HepG2 (cell line): ENCODE measurements around the gene ARL2. TPM values are rescaled to one million over a fixed set of nuclear protein-coding genes. Genes with fewer than 3 reads are reported as not detected.
A peak's percentile ranks its signal among the peaks of the same experiment; 100 is the strongest.

Experiments
- CERS6 ChIP-seq: sonication (generic); formaldehyde crosslinking; IDR thresholded peaks from 2 replicates; pipeline ENCODE4 v1.5.0; 2020; ENCODE audit warnings: missing genetic modification reagents
- DPF2 ChIP-seq: sonication (generic); formaldehyde crosslinking; IDR thresholded peaks from 2 replicates; pipeline ENCODE4 v1.4.0; 2020; ENCODE audit warnings: mild to moderate bottlenecking, low read depth, missing genetic modification reagents, borderline replicate concordance
- EEA1 ChIP-seq: sonication (generic); formaldehyde crosslinking; IDR thresholded peaks from 2 replicates; pipeline ENCODE4 v1.5.1; 2020; ENCODE audit warnings: mild to moderate bottlenecking, missing genetic modification reagents, borderline replicate concordance
- EHMT2 ChIP-seq: fragments of 200-600 bp; sonication (generic); IDR thresholded peaks from 2 replicates; pipeline ENCODE4 v1.7.0; 2017; ENCODE audit warnings: antibody characterized with exemption, low read depth, low read length, borderline replicate concordance
- HMG20B ChIP-seq: conservative IDR thresholded peaks from 2 replicates; pipeline ENCODE4 v1.6.1; 2016; ENCODE audit warnings: missing genetic modification reagents, missing compliant biosample characterization
- HOMEZ ChIP-seq: IDR thresholded peaks from 2 replicates; pipeline ENCODE4 v1.6.1; 2016; ENCODE audit warnings: low read depth
- NFRKB ChIP-seq: fragments of 450-650 bp; IDR thresholded peaks from 2 replicates; pipeline ENCODE4 v1.6.1; 2017
- NR2F6 ChIP-seq, 2 experiments: IDR thresholded peaks; 2 replicates each; pipeline ENCODE4 v1.6.1; 2016; ENCODE audit warnings: antibody characterized with exemption in 1 of 2, mild to moderate bottlenecking in 1 of 2
- PREB ChIP-seq: sonication (generic); formaldehyde crosslinking; IDR thresholded peaks from 2 replicates; pipeline ENCODE4 v1.4.0; 2020; ENCODE audit warnings: missing genetic modification reagents
- RXRA ChIP-seq: sonication (generic); formaldehyde crosslinking; IDR thresholded peaks from 2 replicates; pipeline ENCODE4 v1.5.1; 2020; ENCODE audit warnings: missing genetic modification reagents
- RXRB ChIP-seq: IDR thresholded peaks from 2 replicates; pipeline ENCODE4 v1.6.1; 2016; ENCODE audit warnings: borderline replicate concordance, missing genetic modification reagents, missing compliant biosample characterization
- TBP ChIP-seq: sonication (generic); formaldehyde crosslinking; IDR thresholded peaks from 2 replicates; pipeline ENCODE4 v1.5.0; 2020; ENCODE audit warnings: missing genetic modification reagents
- U2AF2 ChIP-seq: fragments of 200-400 bp; formaldehyde crosslinking; IDR thresholded peaks from 2 replicates; pipeline ENCODE4 v1.6.1; 2017; ENCODE audit warnings: low read depth, mild to moderate bottlenecking, low read length
- ZBTB21 ChIP-seq: sonication (generic); formaldehyde crosslinking; IDR thresholded peaks from 2 replicates; pipeline ENCODE4 v1.4.0; 2020; ENCODE audit warnings: missing genetic modification reagents
- ZBTB7B ChIP-seq: sonication (generic); formaldehyde crosslinking; IDR thresholded peaks from 2 replicates; pipeline ENCODE4 v1.4.0; 2020; ENCODE audit warnings: missing genetic modification reagents
- ZNF101 ChIP-seq: sonication (generic); formaldehyde crosslinking; IDR thresholded peaks from 2 replicates; pipeline ENCODE4 v1.4.0; 2020; ENCODE audit warnings: mild to moderate bottlenecking, low read depth, missing genetic modification reagents, borderline replicate concordance
- ZNF253 ChIP-seq: sonication (generic); formaldehyde crosslinking; IDR thresholded peaks from 2 replicates; pipeline ENCODE4 v1.8.0; 2022; ENCODE audit warnings: mild to moderate bottlenecking, missing genetic modification reagents, borderline replicate concordance
- ZNF567 ChIP-seq: sonication (generic); formaldehyde crosslinking; IDR thresholded peaks from 2 replicates; pipeline ENCODE4 v1.8.1; 2023; ENCODE audit warnings: mild to moderate bottlenecking, missing genetic modification reagents, borderline replicate concordance
- ZNF580 ChIP-seq: IDR thresholded peaks from 2 replicates; pipeline ENCODE4 v1.6.1; 2016; ENCODE audit warnings: low read depth, borderline replicate concordance
- ZNF652 ChIP-seq: IDR thresholded peaks from 2 replicates; pipeline ENCODE4 v1.6.1; 2016; ENCODE audit warnings: low read depth, borderline replicate concordance
- ZNF687 ChIP-seq: sonication (generic); formaldehyde crosslinking; IDR thresholded peaks from 2 replicates; pipeline ENCODE4 v1.5.1; 2020; ENCODE audit warnings: mild to moderate bottlenecking, missing genetic modification reagents, moderate library complexity
- ZNF7 ChIP-seq: IDR thresholded peaks from 2 replicates; pipeline ENCODE4 v1.6.1; 2016; ENCODE audit warnings: missing biosample characterization, missing genetic modification reagents
- ZNF740 ChIP-seq: sonication (generic); formaldehyde crosslinking; IDR thresholded peaks from 2 replicates; pipeline ENCODE4 v1.4.0; 2020; ENCODE audit warnings: missing genetic modification reagents
- ZSCAN30 ChIP-seq: sonication (generic); formaldehyde crosslinking; IDR thresholded peaks from 2 replicates; pipeline ENCODE4 v1.5.0; 2020; ENCODE audit warnings: mild to moderate bottlenecking, missing genetic modification reagents
- polyA plus RNA-seq, 8 experiments: library from polyadenylated mRNA; depleted of rRNA in 3 of 8; stranded (reverse) in 7 of 8; unstranded in 1 of 8; fragments of >200 nt; fragmentation: Illumina TruSeq in 4 of 8; extraction: Trizol in 4 of 8; gene quantifications; 2 replicates each; pipeline versions ENCODE4 v1.2.1 to v1.2.3, GENCODE V29; 2011 to 2016; ENCODE audit warnings: low read depth in 4 of 8, missing spikeins in 1 of 8, mixed read lengths in 1 of 8; ENCODE audit not compliant: insufficient read depth in 1 of 8
- total RNA-seq, 5 experiments: library from RNA; depleted of rRNA; stranded (reverse); fragments of >200 nt; fragmentation: Illumina TruSeq; extraction: Trizol; gene quantifications; 2 replicates each; pipeline ENCODE4 v1.2.3, GENCODE V29; 2016; ENCODE audit warnings: low read depth in 1 of 5

Gene ARL2
- total and polyA plus RNA-seq, 2 of the 13 experiments (the other 11 are each of a cell fraction or from before 2014, with no cell fraction given): 82.9 to 84.4 TPM

- TF ChIP-seq CERS6 (CRISPR knock-in tag) (no peak), HMG20B (0 out of 2 replicates have a peak, but pooled peaks have one; percentile 20), RXRB (CRISPR knock-in tag) (peak; percentile 43), ZSCAN30 (no peak), ZNF7 (CRISPR knock-in tag) (no peak), ZBTB7B (peak; percentile 39; the same call in 1 of the 2 replicates), ZNF687 (CRISPR knock-in tag) (peak; percentile 68), ZBTB21 (CRISPR knock-in tag) (no peak), NFRKB (no peak), DPF2 (peak; percentile 37; the same call in 1 of the 2 replicates), ZNF101 (CRISPR knock-in tag) (no peak), EEA1 (CRISPR knock-in tag) (no peak), ZNF580 (0 out of 2 replicates have a peak, but pooled peaks have one; percentile 25), HOMEZ (CRISPR knock-in tag) (no peak), NR2F6 (IDR thresholded peaks at IDR 0.05) (peak; percentile 55; the same call in 1 of the 2 replicates), NR2F6 (CRISPR knock-in tag; IDR thresholded peaks at IDR 0.05) (peak; percentile 57), ZNF740 (CRISPR knock-in tag) (no peak), ZNF652 (peak; percentile 93), EHMT2 (no peak), ZNF567 (CRISPR knock-in tag) (no peak), PREB (no peak), RXRA (CRISPR knock-in tag) (peak; percentile 75), ZNF253 (CRISPR knock-in tag) (no peak), U2AF2 (no peak), TBP (no peak)
These were observed 5.9 kb downstream of the ARL2 start (continued) for GRCh38 chr11:65019824-65020223.
